GM20000 (cell line): ENCODE data around the gene CTNNBL1.
"Not testable (repeated sequence)": the region's sequence is repeated elsewhere in the genome, so short reads cannot be mapped to it uniquely, and the experiment has no call there.

Source experiments
- DNase-seq: peaks from one replicate; pipeline ENCODE4 v3.0.0; 2012; ENCODE audit warnings: low spot score
- TF ChIP-seq, protein P1 (sequence below): IDR thresholded peaks from 2 replicates; pipeline ENCODE4 v1.5.1; 2012; ENCODE audit warnings: mild to moderate bottlenecking, control low read depth; ENCODE audit errors: extremely low read depth, missing control alignments

Gene CTNNBL1

GRCh38 chr20:37693242-37693634, 592 bp upstream of the CTNNBL1 start:
- no peak for DNase-seq
- TF ChIP-seq, protein P1, sequence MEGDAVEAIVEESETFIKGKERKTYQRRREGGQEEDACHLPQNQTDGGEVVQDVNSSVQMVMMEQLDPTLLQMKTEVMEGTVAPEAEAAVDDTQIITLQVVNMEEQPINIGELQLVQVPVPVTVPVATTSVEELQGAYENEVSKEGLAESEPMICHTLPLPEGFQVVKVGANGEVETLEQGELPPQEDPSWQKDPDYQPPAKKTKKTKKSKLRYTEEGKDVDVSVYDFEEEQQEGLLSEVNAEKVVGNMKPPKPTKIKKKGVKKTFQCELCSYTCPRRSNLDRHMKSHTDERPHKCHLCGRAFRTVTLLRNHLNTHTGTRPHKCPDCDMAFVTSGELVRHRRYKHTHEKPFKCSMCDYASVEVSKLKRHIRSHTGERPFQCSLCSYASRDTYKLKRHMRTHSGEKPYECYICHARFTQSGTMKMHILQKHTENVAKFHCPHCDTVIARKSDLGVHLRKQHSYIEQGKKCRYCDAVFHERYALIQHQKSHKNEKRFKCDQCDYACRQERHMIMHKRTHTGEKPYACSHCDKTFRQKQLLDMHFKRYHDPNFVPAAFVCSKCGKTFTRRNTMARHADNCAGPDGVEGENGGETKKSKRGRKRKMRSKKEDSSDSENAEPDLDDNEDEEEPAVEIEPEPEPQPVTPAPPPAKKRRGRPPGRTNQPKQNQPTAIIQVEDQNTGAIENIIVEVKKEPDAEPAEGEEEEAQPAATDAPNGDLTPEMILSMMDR = no peak

DNA sequence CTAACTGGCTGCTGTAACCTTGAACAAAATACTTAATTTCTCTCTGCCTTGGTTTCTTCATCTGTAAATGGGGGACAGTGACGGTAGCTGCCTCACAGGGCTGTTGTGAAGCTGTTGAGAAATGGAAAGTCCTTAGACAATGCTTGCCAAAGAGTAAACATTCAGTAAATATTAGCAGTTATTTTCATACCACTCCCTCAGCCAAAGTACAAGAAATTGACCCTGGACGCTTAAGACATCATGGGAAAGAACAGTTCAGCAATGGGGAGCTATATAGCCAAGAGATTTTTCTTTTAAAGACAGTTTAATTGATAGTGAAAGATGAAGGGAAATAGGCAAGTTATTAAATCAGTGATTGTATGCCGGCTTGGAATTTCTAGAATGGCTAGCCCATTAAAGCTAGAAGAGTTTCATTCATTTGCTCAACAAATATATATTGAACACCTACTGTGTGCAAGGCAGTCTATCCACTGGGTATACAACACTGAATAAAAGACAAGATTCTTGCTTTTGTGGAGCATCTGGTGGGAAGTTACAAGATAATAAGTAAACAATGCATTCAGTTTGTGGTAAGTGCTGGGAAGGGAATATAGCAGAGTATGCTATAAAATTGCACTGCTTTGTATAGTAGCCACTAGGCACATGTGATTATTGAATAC, 2.0 kb downstream of the CTNNBL1 start:
- no peak for DNase-seq
- TF ChIP-seq, protein P1 = no peak

GRCh38 chr20:37697314-37697713, 3.5 kb downstream of the CTNNBL1 start:
- TF ChIP-seq, protein P1 = no peak
- DNase-seq = peak; percentile 64

- no peak for DNase-seq
- TF ChIP-seq, protein P1 = no peak
Measured at GRCh38 chr20:37699202-37699601, 5.4 kb downstream of the CTNNBL1 start.

DNA sequence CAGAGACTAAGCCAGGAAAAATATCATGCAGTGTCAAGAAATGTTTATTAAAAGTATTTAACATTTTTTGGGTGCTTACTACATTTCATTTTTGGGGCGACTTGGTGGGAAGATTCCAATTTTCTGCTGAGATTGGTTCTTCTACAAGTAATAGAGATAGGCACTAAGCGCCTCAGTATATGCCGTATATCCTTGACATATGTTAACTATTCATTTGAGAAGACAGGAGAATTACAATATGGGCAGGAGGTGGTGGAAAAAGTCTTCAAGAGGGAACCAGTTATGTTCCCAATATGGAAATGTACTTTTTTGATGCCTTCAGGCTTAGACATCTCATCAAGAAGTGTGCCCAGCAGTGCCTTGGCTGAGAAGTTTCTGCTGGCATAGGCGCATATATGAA, 6.5 kb downstream of the CTNNBL1 start:
- no peak for DNase-seq
- TF ChIP-seq, protein P1 = no peak

GRCh38 chr20:37701676-37702075, 7.8 kb downstream of the CTNNBL1 start:
- not testable (repeated sequence) for DNase-seq

- TF ChIP-seq, protein P1 = no peak
- no peak for DNase-seq
Measured at GRCh38 chr20:37702403-37703034, 8.7 kb downstream of the CTNNBL1 start.
